ENCODE results near the gene HSD11B2.

DNA sequence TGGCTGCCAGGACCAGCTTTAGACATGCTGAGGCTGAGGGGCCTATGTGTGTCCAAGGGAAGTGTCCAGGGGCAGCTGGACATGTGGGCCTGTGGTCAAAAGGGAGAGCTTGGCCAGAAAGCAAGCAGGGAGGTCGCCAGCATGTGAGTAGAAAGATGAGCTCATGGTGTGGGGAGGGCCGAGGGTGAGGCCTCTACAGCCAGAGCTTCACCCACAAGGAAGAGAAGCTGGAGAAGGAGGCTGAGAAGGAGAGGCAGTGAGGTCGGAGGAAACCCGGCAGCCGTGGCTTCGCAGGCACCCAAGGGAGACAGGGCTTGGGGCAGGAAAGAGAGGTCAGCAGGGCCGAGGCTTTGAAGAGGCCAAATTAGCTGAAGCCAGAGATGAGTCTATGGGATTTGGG, 4.0 kb upstream of the HSD11B2 start:
- TF ChIP-seq POLR2AphosphoS5 (IDR thresholded peaks at IDR 0.05) = no peak
- TF ChIP-seq, protein P1, sequence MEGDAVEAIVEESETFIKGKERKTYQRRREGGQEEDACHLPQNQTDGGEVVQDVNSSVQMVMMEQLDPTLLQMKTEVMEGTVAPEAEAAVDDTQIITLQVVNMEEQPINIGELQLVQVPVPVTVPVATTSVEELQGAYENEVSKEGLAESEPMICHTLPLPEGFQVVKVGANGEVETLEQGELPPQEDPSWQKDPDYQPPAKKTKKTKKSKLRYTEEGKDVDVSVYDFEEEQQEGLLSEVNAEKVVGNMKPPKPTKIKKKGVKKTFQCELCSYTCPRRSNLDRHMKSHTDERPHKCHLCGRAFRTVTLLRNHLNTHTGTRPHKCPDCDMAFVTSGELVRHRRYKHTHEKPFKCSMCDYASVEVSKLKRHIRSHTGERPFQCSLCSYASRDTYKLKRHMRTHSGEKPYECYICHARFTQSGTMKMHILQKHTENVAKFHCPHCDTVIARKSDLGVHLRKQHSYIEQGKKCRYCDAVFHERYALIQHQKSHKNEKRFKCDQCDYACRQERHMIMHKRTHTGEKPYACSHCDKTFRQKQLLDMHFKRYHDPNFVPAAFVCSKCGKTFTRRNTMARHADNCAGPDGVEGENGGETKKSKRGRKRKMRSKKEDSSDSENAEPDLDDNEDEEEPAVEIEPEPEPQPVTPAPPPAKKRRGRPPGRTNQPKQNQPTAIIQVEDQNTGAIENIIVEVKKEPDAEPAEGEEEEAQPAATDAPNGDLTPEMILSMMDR (IDR thresholded peaks at IDR 0.05 in 8 of 11, conservative IDR thresholded peaks at IDR 0.05 in 3 of 11) = no peak

All from spleen (tissue), 7 donors.